Neutrophil (primary cell): ENCODE results near the gene GRID2.

Experiments used
- H3K27ac ChIP-seq: fragments of 200-600 bp; sonication (generic); 2 replicates; pipeline ENCODE4 v1.5.1; 2016; ENCODE audit warnings: mild to moderate bottlenecking, moderate library complexity
- H3K27me3 ChIP-seq: fragments of 200-600 bp; sonication (generic); 2 replicates; pipeline ENCODE4 v1.6.0; 2016; ENCODE audit warnings: mild to moderate bottlenecking
- H3K36me3 ChIP-seq: fragments of 200-600 bp; sonication (generic); 2 replicates; pipeline ENCODE4 v1.5.1; 2017
- H3K4me1 ChIP-seq, 2 experiments: fragments of 200-600 bp in 1 of 2; sonication (generic) in 1 of 2; 1 replicate in 1 of 2; 2 replicates in 1 of 2; pipeline versions ENCODE4 v1.5.1 to v1.6.1; 2013 to 2016; ENCODE audit warnings: low read depth in 1 of 2, low read length in 1 of 2, mild to moderate bottlenecking in 1 of 2, moderate library complexity in 1 of 2; ENCODE audit not compliant: control insufficient read depth in 1 of 2, insufficient read depth in 1 of 2
- H3K4me3 ChIP-seq, 2 experiments: fragments of 200-600 bp in 1 of 2; sonication (generic) in 1 of 2; 1 replicate in 1 of 2; 2 replicates in 1 of 2; pipeline ENCODE4 v1.5.1; 2013 to 2016; ENCODE audit warnings: low read depth in 1 of 2, low read length in 1 of 2, mild to moderate bottlenecking in 1 of 2, moderate library complexity in 1 of 2
- H3K9me3 ChIP-seq: fragments of 200-600 bp; sonication (generic); 2 replicates; pipeline ENCODE4 v1.5.1; 2016
- CTCF ChIP-seq: fragments of 200-600 bp; sonication (generic); IDR thresholded peaks from 2 replicates; pipeline ENCODE4 v1.5.1; 2016; ENCODE audit warnings: antibody characterized with exemption

Gene GRID2

DNA sequence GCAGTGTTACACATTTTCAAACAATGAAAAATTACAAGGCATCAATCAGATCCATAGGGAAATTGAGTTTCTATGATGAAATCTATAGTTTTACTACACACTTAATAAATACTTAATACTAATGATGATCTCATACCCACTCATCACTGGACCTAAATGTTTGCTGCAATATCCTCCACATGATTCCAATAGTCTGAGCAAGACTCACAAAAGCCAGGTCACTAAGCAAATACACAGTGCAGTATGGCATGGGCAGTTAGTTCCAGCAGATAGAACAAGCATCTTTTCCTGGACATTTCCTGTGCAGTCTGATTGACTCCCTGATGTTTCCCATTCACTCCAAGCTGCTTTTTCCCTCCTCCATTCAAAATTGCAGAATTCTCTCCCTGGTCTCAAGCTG, 1415.8 kb downstream of the GRID2 start:
- no peaks in the 10 kb centered on the region for H3K36me3 ChIP-seq
- TF ChIP-seq CTCF, result no peak
- H3K4me3 ChIP-seq, result no peak overlapping the region
- H3K4me1 ChIP-seq, result no peaks in the 10 kb centered on the region
- no peaks in the 10 kb centered on the region for H3K27me3 ChIP-seq
- H3K27ac ChIP-seq, result no peak overlapping the region
- H3K9me3 ChIP-seq, result no peaks in the 10 kb centered on the region

DNA sequence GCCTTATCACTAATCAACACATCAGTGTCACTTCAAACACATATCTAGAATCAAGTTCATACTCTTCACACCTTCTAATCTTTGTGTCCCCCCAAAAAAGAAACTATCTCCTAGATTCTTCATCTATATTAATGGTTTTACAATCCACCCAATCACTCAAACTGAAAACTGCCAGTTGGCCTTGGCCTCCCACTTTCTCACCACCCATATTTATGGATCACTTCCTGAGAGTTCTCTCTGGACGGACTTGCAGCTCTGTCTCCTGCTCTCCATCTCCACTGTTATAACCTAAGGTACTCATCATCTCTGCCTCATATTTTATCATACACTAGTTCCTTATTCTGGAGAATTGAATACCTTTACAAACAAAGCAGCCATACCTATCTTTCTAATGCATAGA, 1418.7 kb downstream of the GRID2 start:
- Histone ChIP-seq H3K36me3 (no peaks in the 10 kb centered on the region), H3K4me3 (no peak overlapping the region), H3K9me3 (no peaks in the 10 kb centered on the region), H3K27me3 (no peaks in the 10 kb centered on the region), H3K4me1 (no peaks in the 10 kb centered on the region), H3K27ac (no peak overlapping the region)
- no peak for TF ChIP-seq CTCF

- no peak for TF ChIP-seq CTCF
- Histone ChIP-seq H3K9me3 (no peaks in the 10 kb centered on the region), H3K27ac (no peak overlapping the region), H3K4me3 (no peak overlapping the region), H3K27me3 (no peaks in the 10 kb centered on the region), H3K36me3 (no peaks in the 10 kb centered on the region), H3K4me1 (no peaks in the 10 kb centered on the region)
Observed at GRCh38 chr4:93730251-93730650, 1426.5 kb downstream of the GRID2 start.

DNA sequence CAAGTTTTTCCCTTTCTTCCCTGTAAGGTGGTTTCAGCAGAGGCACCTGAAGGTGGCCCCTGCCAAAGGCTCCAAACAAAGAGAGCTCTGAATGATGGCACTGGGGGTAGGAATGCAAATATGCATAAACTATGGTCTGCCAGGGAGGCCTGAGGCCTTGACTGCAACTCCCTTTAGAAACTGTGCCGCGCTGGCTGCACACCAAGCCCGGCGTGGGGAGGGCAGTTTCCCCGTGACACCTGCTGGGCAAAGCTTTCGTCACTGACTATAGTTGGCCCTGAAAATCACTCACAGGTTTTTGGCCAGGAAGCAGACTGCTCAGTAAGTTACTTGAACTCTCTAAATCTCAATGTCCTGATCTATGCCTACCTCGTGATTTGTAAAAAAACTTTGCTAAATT, 1427.0 kb downstream of the GRID2 start:
- no peak for TF ChIP-seq CTCF
- no peak overlapping the region for H3K27ac ChIP-seq
- H3K4me3 ChIP-seq, result no peak overlapping the region
- H3K27me3 ChIP-seq, result no peaks in the 10 kb centered on the region
- no peaks in the 10 kb centered on the region for H3K4me1 ChIP-seq
- H3K9me3 ChIP-seq, result no peaks in the 10 kb centered on the region
- no peaks in the 10 kb centered on the region for H3K36me3 ChIP-seq

- Histone ChIP-seq H3K27me3 (no peaks in the 10 kb centered on the region), H3K4me1 (no peaks in the 10 kb centered on the region), H3K9me3 (no peaks in the 10 kb centered on the region), H3K36me3 (no peaks in the 10 kb centered on the region), H3K27ac (no peak overlapping the region), H3K4me3 (no peak overlapping the region)
- TF ChIP-seq CTCF, result no peak
Observed at GRCh38 chr4:93731456-93731855, 1427.7 kb downstream of the GRID2 start.

- Histone ChIP-seq H3K4me3 (no peak overlapping the region), H3K27ac (no peak overlapping the region), H3K9me3 (no peaks in the 10 kb centered on the region), H3K27me3 (no peaks in the 10 kb centered on the region), H3K4me1 (no peaks in the 10 kb centered on the region), H3K36me3 (no peaks in the 10 kb centered on the region)
- TF ChIP-seq CTCF, result no peak
Observed at GRCh38 chr4:93732509-93732908, 1428.7 kb downstream of the GRID2 start.
